SW480 (cell line): Measurements from ENCODE around the gene ARRDC2.
A peak's percentile ranks its signal among the peaks of the same experiment; 100 is the strongest.

Source experiments
- DNase-seq: peaks from one replicate; pipeline ENCODE4 v3.0.0-alpha.2; 2016; ENCODE audit warnings: low spot score

The ARRDC2 gene

DNA sequence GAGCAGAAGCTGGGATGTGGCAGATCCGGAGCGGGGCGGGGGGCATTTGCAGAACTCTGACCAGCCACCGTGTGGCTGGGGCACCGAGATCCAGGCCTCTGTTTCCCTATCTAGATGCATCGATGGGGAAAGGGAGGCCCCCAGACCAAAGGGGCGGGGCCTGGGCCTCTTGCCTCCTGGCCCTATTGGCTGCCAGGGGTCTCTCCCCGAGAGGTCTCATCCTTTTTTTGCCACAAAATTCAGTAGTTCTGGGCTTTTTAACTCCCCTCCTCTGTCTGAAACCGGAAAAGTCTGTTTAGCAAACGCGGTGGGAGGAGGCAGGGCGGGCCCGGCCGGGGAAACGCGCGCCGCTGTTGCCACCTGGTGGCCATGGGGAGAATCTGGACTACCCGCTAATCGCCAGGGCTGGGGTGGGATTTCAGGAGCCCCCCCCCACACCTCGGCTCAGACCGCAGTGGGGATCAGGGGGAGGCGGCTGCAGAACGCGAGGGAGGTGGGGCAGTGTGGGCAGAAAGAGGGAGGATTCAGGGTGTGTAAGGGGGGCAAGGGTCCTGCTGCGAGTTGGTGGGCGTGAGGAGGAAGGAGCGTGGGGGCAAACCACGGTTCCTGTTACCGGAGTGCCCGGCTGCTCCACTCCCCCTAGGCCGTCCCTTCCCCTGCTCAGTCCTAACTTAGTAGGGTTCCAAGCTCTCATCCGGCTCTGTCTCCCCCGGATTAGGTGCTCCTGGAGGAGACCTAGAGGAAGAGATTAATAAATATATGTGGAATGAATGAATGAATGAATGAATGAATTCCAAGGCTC, 50.4 kb downstream of the ARRDC2 start:
- peak; percentile 54 for DNase-seq

DNA sequence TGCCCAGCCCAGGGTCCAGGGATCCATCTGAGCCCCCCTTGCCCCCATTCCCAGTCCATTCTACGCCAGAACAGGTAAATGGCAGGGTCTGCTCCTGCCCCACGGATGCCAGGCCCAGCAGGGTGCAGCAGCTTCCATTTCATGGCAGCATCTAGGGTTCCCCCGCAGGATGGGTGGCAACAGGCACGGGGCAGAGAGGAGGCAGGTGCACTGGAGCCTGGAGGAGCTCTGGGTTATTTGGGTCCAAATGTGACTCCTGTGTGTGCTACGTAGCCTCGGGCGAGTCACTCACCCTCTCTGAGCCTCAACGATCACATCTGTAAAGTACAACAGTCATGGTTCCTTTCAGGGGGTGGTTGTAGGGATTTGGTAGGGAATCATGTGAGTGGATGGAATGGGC, 51.3 kb downstream of the ARRDC2 start:
- DNase-seq, result no peak

- no peak for DNase-seq
These were observed 51.9 kb downstream of the ARRDC2 start for GRCh38 chr19:18059902-18060301.

GRCh38 chr19:18060472-18060871, 52.5 kb downstream of the ARRDC2 start:
- DNase-seq, result no peak

DNA sequence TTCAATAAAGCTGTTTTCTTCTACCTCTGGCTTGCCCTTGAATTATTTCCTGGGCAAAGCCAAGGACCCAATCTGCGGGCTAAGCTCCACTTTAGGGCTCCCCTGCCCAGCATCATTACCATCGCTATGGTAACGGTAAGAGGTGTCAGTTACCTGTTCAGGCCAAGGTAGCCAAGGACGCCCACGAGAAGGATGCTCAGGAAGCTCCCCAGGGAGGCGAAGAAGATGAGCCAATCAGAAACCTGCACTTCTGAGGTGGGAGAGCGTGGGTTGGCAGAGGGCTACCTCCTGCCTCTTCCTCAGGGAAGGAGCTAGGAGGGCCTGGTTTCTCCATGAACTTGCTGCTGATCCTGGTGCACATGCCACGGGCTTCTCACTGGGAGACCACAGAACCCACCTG, 54.1 kb downstream of the ARRDC2 start:
- DNase-seq, result peak; percentile 23

- no peak for DNase-seq
These were observed 55.5 kb downstream of the ARRDC2 start for GRCh38 chr19:18063463-18063862.
